HG03025 (cell line): ENCODE results near the gene SPINK1.
"Not testable (repeated sequence)": the region's sequence is repeated elsewhere in the genome, so short reads cannot be mapped to it uniquely, and the experiment has no call there.

Experiments
- ATAC-seq: cut with Tn5 transposase; IDR thresholded peaks from one replicate; pipeline ENCODE4 v1.9.1; 2021; ENCODE audit warnings: mild to moderate bottlenecking, moderate library complexity; ENCODE audit not compliant: unreplicated experiment, low FRiP score

Gene SPINK1, protein sequence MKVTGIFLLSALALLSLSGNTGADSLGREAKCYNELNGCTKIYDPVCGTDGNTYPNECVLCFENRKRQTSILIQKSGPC

GRCh38 chr5:147831465-147831864 is at the start of gene SPINK1:
TSS of gene SPINK1 (minus strand) at chr5:147831671. CDS start at chr5:147831577, 94 bp downstream.
- ATAC-seq, result no peak

- no peak for ATAC-seq
Observed at GRCh38 chr5:147880487-147880886, 49.0 kb upstream of the SPINK1 start.

DNA sequence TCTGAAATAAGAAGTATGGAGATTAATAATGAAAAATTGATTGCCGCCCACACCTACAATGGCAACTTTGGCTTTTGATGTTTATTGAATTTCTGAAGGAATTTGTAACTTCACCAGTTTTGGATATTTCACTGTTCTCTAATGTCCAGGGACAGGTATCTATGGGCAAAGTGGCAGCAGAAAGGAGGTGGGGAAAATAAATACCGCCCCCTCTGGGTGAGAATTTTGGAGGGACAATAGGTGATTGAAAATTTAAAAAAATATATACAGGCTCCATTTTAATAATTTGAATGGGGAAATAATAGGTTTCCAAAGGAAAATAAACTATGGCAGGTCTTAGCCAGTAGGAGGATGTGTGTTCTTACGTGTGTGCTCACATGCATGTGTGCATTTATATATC is 48.3 kb upstream of the SPINK1 start:
- ATAC-seq, result no peak

- no peak for ATAC-seq
Observed at GRCh38 chr5:147878066-147878759, 46.7 kb upstream of the SPINK1 start, which contains the start of gene SCGB3A2. TSS of gene SCGB3A2 (plus strand) at chr5:147878711. CDS start at chr5:147878804, 93 bp downstream.

GRCh38 chr5:147876626-147877025 is 45.2 kb upstream of the SPINK1 start:
- no peak for ATAC-seq

DNA sequence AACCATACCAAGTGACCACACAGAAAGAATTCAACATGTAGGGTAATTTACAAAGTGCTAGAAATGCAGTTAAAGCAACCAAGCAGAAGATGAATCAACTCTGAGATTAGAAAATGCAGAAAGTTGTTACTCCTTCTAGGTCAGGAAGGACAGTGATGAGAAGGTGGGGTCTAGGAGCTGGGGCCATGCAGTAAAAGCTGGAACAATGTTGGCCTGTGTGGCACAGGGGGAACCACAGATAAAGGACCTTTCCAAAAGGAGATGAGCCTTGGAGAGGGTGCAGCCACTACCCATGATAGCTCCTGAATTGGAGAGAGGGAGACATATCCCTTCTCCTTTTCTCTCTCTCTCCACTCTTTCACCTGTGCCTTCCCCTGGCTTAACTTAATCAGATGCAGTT is 44.7 kb upstream of the SPINK1 start:
- ATAC-seq, result no peak

- ATAC-seq, result no peak
Observed at GRCh38 chr5:147874910-147875367, 43.5 kb upstream of the SPINK1 start.

- ATAC-seq, result not testable (repeated sequence)
Observed at GRCh38 chr5:147874118-147874875, 42.8 kb upstream of the SPINK1 start.

DNA sequence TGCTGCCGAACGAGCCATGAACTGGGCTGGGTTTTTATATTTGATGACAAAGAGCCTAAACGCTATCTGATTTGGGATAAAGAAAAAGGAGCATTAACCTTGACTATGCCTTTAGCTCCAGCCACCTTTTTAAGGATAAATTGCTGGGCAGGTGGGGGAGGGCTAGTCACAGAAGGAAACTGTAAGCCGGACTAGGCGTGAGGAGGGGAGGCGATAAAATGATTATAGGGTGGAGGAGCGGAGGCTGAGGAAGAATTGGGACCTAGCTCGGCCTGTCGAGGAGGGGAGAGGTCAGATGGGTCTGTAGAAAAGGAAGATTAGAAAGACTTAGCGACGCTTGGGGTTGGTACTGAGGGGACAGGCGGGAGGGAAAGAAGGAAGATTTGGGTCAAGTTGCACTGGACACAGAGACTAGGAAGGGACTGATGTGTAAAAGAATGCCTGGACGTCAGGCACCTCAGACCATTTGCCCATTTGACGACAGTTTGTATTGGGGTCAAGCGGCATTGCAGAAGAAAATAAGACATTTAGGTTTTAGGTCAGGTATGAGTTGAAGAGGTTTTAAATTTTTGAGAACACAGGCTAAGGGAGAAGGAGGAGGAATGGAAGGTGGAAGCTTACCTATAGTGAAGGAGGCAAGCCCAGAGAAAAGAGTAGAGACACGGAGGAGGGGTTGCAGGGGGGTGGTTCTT is 41.4 kb upstream of the SPINK1 start:
- ATAC-seq, result not testable (repeated sequence)

GRCh38 chr5:147871980-147872549 is 40.6 kb upstream of the SPINK1 start:
- not testable (repeated sequence) for ATAC-seq

- ATAC-seq, result not testable (repeated sequence)
Observed at GRCh38 chr5:147869892-147870291, 38.4 kb upstream of the SPINK1 start.

DNA sequence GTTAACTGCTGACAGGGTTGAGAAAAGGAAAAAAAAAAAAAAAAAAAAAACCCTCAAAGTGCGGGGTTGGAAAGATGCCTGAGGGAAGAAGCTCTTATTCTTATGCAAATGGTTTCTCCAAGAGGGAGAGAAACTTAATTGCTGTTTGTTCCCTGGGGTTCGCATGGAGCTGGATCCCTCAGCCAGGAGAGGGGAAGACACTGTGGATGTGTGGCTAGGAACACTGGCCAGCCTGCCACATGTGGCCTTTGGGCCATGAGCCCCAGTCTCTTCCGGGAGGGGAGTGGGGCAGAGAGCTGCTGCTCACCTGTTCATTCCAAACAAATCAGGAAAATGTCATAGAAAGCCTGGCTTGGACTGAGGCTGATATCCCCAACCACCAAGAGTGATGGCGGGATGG is 37.6 kb upstream of the SPINK1 start:
- ATAC-seq, result no peak

DNA sequence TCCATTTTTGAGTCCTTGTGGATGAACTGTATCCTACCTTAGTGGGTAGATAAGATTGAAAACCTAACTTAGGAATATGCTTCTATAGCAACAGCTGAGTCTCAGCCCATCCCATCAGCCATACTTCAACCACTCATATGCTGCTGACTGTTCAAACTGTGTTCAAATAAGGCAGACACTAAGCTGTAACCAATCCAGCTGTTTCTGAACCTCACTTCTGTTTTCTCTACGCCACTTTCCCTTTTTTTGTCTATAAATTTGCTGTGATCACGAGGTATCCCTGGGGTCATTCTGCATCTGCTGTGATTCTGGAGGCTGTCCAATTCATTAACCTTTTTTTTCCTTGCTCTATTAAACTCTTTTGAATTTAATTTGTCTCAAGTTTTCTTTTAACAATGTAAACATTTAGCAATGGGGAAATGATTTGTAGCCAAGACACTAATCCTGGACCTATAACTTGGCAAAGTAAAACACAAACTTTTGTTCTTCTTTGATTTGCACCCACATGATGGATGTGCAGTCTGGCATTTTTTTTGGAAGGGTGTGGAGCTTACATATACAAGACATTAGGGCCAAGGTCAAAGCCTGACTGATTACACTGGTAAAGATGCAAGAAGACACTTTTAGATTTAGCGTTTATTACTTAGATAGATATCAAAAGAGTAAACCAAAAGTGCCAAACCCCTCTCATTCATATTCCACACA is 32.1 kb upstream of the SPINK1 start:
- ATAC-seq, result no peak

DNA sequence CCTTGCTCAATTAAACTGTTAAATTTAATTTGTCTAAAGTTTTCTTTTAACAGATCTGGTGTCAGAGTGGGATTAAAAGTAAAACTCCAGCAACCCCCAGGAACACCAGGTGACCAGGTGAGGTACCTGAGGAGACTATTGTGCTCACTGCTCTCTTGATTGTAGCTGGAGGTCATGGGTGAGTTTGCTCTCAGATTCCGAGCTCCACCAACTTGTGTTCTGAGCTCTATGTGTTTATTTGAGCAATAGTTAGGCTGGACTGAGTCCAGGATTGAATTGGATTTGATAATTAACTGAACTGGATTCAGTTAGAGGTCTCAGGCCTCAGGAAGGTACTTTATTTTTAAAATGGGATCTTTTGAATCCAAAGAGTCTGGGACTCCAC is 29.2 kb upstream of the SPINK1 start:
- ATAC-seq, result no peak

GRCh38 chr5:147859962-147860640 is 28.6 kb upstream of the SPINK1 start:
- ATAC-seq, result no peak

- ATAC-seq, result no peak
Observed at GRCh38 chr5:147858565-147858964, 27.1 kb upstream of the SPINK1 start.

DNA sequence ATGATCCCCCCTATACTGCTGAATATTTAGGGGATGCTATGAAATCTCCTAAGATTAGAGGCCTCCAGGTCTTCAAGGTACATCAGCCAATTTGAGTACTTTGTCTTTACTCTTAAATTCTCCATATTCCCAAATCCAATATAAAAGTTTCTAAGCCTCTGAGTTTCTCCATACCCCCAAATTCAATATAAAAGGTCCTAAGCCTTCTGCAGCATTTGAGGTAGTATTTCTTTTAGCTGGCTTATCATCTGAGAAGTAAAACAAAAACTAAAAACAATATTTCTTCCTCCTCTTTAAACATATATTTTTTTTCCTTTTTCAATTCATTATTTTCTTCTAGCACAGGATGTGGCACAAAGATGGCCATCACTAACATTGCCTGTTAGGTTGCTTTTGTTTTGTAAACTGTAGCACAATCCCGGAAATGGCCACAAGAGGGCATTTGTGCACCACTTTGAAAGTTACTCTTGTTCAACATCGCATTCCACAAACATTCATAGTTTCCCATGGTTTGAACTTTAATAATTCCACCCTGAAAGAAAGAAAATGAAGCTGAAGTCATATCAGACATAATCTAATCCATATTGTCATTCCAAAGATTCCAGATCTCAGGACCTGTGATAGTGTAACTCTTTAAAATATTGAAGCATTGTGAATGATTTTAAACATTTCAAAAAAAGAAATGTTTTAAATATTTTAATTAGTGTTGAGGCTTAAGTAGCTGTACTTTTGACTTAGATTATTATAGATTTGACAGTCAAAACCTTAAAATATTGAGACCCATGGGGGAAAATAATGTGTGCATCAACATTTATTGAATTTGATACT is 26.0 kb upstream of the SPINK1 start:
- ATAC-seq, result peak; percentile 87

DNA sequence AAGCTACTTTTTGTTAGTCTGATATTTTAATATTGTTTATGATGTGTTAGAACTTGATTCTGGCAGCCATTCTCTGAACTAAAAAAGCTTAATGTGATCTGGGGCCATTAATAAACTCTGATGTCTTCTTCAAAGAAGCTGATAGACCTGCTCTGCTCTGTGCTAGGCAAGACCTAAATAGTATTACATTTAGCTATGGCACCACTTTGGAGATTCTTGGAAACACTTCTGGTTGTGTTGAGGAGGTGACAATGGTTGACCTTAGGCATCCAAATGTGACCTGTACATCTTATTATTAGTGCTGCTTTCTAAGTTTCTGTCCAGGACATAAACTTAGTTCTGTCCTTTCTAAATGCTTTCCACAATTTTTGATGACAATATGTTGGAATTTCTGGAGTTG is 25.3 kb upstream of the SPINK1 start:
- no peak for ATAC-seq

DNA sequence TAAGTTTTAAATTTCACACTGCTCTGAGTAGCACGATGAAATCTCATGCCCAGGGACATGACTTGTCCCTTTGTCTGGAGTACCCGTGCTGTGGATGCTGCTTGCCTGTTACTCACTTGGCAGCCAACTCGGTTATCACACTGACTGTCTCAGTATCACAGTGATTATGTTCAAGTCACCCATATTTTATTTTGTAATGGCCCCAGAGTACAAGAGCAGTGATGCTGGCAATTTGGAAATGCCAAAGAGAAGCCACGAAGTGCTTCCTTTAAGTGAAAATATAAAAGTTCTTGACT is 24.3 kb upstream of the SPINK1 start:
- ATAC-seq, result no peak
